HEK293 (cell line): ENCODE results near the gene CCDC28B.

Source experiments
- PRDM6 ChIP-seq: fragments of 450-650 bp; formaldehyde crosslinking; IDR thresholded peaks from 2 replicates; pipeline ENCODE4 v1.5.1; 2017; ENCODE audit warnings: missing biosample characterization, missing genetic modification characterization
- TRIM28 ChIP-seq: IDR thresholded peaks from 2 replicates; pipeline ENCODE4 v1.6.1; 2011; ENCODE audit warnings: low read length, control low read depth, borderline replicate concordance
- TSHZ1 ChIP-seq: fragments of 450-650 bp; formaldehyde crosslinking; IDR thresholded peaks from 2 replicates; pipeline ENCODE4 v1.5.1; 2016; ENCODE audit warnings: missing biosample characterization, missing genetic modification characterization, borderline replicate concordance
- ZBTB7A ChIP-seq: fragments of 450-650 bp; formaldehyde crosslinking; IDR thresholded peaks from 2 replicates; pipeline ENCODE4 v1.5.1; 2016; ENCODE audit warnings: low read depth, missing biosample characterization, missing genetic modification characterization
- ZFP69B ChIP-seq: fragments of 450-650 bp; formaldehyde crosslinking; IDR thresholded peaks from 2 replicates; pipeline ENCODE4 v1.5.1; 2016; ENCODE audit warnings: missing biosample characterization, missing genetic modification characterization
- ZNF10 ChIP-seq: fragments of 450-650 bp; formaldehyde crosslinking; IDR thresholded peaks from 2 replicates; pipeline ENCODE4 v1.5.1; 2017; ENCODE audit warnings: missing biosample characterization, missing genetic modification characterization
- ZNF112 ChIP-seq: fragments of 450-650 bp; formaldehyde crosslinking; IDR thresholded peaks from 2 replicates; pipeline ENCODE4 v1.5.0; 2017; ENCODE audit warnings: missing biosample characterization, missing genetic modification characterization
- ZNF138 ChIP-seq: fragments of 450-650 bp; formaldehyde crosslinking; IDR thresholded peaks from 2 replicates; pipeline ENCODE4 v1.5.1; 2016; ENCODE audit warnings: missing biosample characterization, missing genetic modification characterization, borderline replicate concordance
- ZNF2 ChIP-seq: fragments of 450-650 bp; formaldehyde crosslinking; IDR thresholded peaks from 2 replicates; pipeline ENCODE4 v1.5.1; 2016; ENCODE audit warnings: missing biosample characterization, missing genetic modification characterization
- ZNF280C ChIP-seq: fragments of 450-650 bp; formaldehyde crosslinking; IDR thresholded peaks from 2 replicates; pipeline ENCODE4 v1.5.1; 2016; ENCODE audit warnings: missing biosample characterization, missing genetic modification characterization
- ZNF311 ChIP-seq: fragments of 450-650 bp; formaldehyde crosslinking; IDR thresholded peaks from 2 replicates; pipeline ENCODE4 v1.5.1; 2017; ENCODE audit warnings: missing biosample characterization, missing genetic modification characterization, borderline replicate concordance
- ZNF350 ChIP-seq: fragments of 450-650 bp; formaldehyde crosslinking; IDR thresholded peaks from 2 replicates; pipeline ENCODE4 v1.5.0; 2017; ENCODE audit warnings: missing biosample characterization, mild to moderate bottlenecking, missing genetic modification characterization
- ZNF416 ChIP-seq: fragments of 450-650 bp; formaldehyde crosslinking; IDR thresholded peaks from 2 replicates; pipeline ENCODE4 v1.5.1; 2016; ENCODE audit warnings: missing biosample characterization, missing genetic modification characterization
- ZNF48 ChIP-seq: fragments of 450-650 bp; formaldehyde crosslinking; IDR thresholded peaks from 2 replicates; pipeline ENCODE4 v1.5.1; 2016; ENCODE audit warnings: missing biosample characterization, missing genetic modification characterization
- ZNF518A ChIP-seq: fragments of 450-650 bp; formaldehyde crosslinking; conservative IDR thresholded peaks from 2 replicates; pipeline ENCODE4 v1.5.1; 2016; ENCODE audit warnings: low read depth, missing biosample characterization, missing genetic modification characterization
- ZNF707 ChIP-seq: fragments of 450-650 bp; formaldehyde crosslinking; IDR thresholded peaks from 2 replicates; pipeline ENCODE4 v1.5.1; 2016; ENCODE audit warnings: missing biosample characterization, missing genetic modification characterization
- ZNF747 ChIP-seq: fragments of 450-650 bp; formaldehyde crosslinking; IDR thresholded peaks from 2 replicates; pipeline ENCODE4 v1.5.1; 2016; ENCODE audit warnings: missing biosample characterization, missing genetic modification characterization
- ZNF768 ChIP-seq: fragments of 450-650 bp; formaldehyde crosslinking; IDR thresholded peaks from 2 replicates; pipeline ENCODE4 v1.5.1; 2018; ENCODE audit warnings: missing biosample characterization, mild to moderate bottlenecking, missing genetic modification characterization
- ZNF791 ChIP-seq: fragments of 450-650 bp; formaldehyde crosslinking; IDR thresholded peaks from 2 replicates; pipeline ENCODE4 v1.5.1; 2016; ENCODE audit warnings: missing biosample characterization, missing genetic modification characterization
- ZXDB ChIP-seq: fragments of 450-650 bp; formaldehyde crosslinking; IDR thresholded peaks from 2 replicates; pipeline ENCODE4 v1.5.1; 2016; ENCODE audit warnings: missing biosample characterization, missing genetic modification characterization
- TF ChIP-seq, protein P1 (sequence below): fragments of 450-650 bp; formaldehyde crosslinking; IDR thresholded peaks from 2 replicates; pipeline ENCODE4 v1.5.1; 2016; ENCODE audit warnings: missing biosample characterization, missing genetic modification characterization
- TF ChIP-seq, protein P2 (sequence below): fragments of 450-650 bp; formaldehyde crosslinking; IDR thresholded peaks from 2 replicates; pipeline ENCODE4 v1.5.1; 2016; ENCODE audit warnings: missing biosample characterization, missing genetic modification characterization

CCDC28B gene

GRCh38 chr1:32200226-32201010 is at the start of gene CCDC28B (continued):
- TF ChIP-seq, protein P1, sequence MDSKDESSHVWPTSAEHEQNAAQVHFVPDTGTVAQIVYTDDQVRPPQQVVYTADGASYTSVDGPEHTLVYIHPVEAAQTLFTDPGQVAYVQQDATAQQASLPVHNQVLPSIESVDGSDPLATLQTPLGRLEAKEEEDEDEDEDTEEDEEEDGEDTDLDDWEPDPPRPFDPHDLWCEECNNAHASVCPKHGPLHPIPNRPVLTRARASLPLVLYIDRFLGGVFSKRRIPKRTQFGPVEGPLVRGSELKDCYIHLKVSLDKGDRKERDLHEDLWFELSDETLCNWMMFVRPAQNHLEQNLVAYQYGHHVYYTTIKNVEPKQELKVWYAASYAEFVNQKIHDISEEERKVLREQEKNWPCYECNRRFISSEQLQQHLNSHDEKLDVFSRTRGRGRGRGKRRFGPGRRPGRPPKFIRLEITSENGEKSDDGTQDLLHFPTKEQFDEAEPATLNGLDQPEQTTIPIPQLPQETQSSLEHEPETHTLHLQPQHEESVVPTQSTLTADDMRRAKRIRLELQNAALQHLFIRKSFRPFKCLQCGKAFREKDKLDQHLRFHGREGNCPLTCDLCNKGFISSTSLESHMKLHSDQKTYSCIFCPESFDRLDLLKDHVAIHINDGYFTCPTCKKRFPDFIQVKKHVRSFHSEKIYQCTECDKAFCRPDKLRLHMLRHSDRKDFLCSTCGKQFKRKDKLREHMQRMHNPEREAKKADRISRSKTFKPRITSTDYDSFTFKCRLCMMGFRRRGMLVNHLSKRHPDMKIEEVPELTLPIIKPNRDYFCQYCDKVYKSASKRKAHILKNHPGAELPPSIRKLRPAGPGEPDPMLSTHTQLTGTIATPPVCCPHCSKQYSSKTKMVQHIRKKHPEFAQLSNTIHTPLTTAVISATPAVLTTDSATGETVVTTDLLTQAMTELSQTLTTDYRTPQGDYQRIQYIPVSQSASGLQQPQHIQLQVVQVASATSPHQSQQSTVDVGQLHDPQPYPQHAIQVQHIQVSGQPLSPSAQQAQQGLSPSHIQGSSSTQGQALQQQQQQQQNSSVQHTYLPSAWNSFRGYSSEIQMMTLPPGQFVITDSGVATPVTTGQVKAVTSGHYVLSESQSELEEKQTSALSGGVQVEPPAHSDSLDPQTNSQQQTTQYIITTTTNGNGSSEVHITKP (tag by site-specific recombination): no peak
- TF ChIP-seq ZFP69B (tag by site-specific recombination) (no peak), ZNF707 (tag by site-specific recombination) (no peak), ZNF112 (tag by site-specific recombination) (no peak), ZNF2 (tag by site-specific recombination) (peak; percentile 36), TSHZ1 (no peak), ZNF311 (tag by site-specific recombination) (no peak), ZNF416 (tag by site-specific recombination) (no peak), ZNF747 (tag by site-specific recombination) (no peak), ZNF138 (tag by site-specific recombination) (no peak), ZNF10 (tag by site-specific recombination) (no peak), ZNF280C (tag by site-specific recombination) (no peak), ZBTB7A (tag by site-specific recombination) (no peak), ZNF791 (no peak), ZXDB (tag by site-specific recombination) (peak; percentile 8; the same call in 1 of the 2 replicates), TRIM28 (0 out of 2 replicates have a peak, but pooled peaks have one; percentile 52), ZNF350 (tag by site-specific recombination) (no peak), ZNF768 (tag by site-specific recombination) (no peak), ZNF48 (no peak), PRDM6 (no peak), ZNF518A (tag by site-specific recombination) (no peak)
- TF ChIP-seq, protein P2, sequence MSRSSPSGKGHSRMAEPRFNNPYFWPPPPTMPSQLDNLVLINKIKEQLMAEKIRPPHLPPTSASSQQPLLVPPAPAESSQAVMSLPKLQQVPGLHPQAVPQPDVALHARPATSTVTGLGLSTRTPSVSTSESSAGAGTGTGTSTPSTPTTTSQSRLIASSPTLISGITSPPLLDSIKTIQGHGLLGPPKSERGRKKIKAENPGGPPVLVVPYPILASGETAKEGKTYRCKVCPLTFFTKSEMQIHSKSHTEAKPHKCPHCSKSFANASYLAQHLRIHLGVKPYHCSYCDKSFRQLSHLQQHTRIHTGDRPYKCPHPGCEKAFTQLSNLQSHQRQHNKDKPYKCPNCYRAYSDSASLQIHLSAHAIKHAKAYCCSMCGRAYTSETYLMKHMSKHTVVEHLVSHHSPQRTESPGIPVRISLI (tag by site-specific recombination): no peak
